ENCODE results near the gene PM20D1.
"Not testable (repeated sequence)": the region's sequence is repeated elsewhere in the genome, so short reads cannot be mapped to it uniquely, and the experiment has no call there.

- TF ChIP-seq POLR2AphosphoS5 (IDR thresholded peaks at IDR 0.05; ENCODE audit: borderline replicate concordance, low read depth, low read length); EZH2 (IDR thresholded peaks at IDR 0.05): not testable (repeated sequence)
These were observed 26.7 kb downstream of the PM20D1 start for GRCh38 chr1:205823260-205823659.

Data from SK-N-MC (cell line).